MM.1S (cell line): Measurements from ENCODE around the gene GPR137.

Experiments
- EZH2 ChIP-seq: fragments of 300-600 bp; sonication (generic); optimal IDR thresholded peaks from 2 replicates; pipeline ENCODE3; 2017; ENCODE audit warnings: low read depth, mild to moderate bottlenecking, antibody characterized with exemption, low read length, mixed read lengths
- TF ChIP-seq, protein P1 (sequence below): fragments of 300-600 bp; sonication (generic); IDR thresholded peaks from 2 replicates; pipeline ENCODE4 v1.5.1; 2016; ENCODE audit warnings: antibody characterized with exemption, low read length, mixed read lengths

DNA sequence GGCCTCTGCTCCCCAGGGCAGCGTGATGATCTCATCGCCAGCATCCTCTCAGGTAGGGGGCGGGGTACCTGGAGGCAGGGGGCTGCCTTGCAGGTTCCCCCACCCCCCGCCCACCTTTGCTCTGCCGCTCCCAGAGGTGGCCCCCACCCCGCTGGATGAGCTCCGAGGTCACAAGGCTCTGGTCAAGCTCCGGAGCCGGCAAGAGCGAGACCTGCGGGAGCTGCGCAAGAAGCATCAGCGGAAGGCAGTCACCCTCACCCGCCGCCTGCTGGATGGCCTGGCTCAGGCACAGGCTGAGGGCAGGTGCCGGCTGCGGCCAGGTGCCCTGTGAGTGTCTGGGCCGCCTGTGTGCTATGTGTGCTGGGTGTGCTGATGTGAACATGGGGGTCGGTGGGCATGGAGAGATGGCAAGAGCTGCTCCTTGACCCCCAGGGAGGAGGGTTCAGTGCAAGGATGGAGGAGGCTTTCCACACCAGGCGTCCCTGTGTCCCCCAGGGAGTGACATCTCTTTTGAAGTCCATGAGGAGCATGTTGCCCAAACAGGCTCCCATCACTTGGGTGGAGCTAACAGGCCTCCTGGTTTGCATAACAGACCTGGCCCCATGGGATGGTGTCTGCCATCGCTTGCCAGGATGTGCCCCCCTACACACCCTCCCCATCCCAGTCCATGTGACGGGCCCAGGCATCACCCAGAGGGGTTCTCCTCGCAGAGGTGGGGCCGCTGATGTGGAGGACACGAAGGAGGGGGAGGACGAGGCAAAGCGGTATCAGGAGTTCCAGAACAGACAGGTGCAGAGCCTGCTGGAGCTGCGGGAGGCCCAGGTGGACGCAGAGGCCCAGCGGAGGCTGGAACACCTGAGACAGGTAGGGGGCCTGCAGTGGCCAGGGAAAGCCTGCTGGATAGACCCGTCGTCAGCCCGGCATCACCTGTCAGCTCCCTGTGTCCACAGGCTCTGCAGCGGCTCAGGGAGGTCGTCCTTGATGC, 20.2 kb upstream of the GPR137 start:
- TF ChIP-seq, protein P1, sequence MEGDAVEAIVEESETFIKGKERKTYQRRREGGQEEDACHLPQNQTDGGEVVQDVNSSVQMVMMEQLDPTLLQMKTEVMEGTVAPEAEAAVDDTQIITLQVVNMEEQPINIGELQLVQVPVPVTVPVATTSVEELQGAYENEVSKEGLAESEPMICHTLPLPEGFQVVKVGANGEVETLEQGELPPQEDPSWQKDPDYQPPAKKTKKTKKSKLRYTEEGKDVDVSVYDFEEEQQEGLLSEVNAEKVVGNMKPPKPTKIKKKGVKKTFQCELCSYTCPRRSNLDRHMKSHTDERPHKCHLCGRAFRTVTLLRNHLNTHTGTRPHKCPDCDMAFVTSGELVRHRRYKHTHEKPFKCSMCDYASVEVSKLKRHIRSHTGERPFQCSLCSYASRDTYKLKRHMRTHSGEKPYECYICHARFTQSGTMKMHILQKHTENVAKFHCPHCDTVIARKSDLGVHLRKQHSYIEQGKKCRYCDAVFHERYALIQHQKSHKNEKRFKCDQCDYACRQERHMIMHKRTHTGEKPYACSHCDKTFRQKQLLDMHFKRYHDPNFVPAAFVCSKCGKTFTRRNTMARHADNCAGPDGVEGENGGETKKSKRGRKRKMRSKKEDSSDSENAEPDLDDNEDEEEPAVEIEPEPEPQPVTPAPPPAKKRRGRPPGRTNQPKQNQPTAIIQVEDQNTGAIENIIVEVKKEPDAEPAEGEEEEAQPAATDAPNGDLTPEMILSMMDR: no peak
- no peak for TF ChIP-seq EZH2
